AG04450 (cell line): Measurements from ENCODE around the gene TSPAN15. TPM values are rescaled to one million over a fixed set of nuclear protein-coding genes. Genes with fewer than 3 reads are reported as not detected.

Experiments used
- CTCF ChIA-PET: fragments of 300-600, 350-600 bp; formaldehyde crosslinking; extraction: SDS; loops from one replicate; lab custom pipeline; 2022; ENCODE audit warnings: antibody characterized with exemption, inconsistent platforms; lab: Charles Lee
- POLR2A ChIA-PET: fragments of 350-600 bp; formaldehyde crosslinking; extraction: SDS; loops from one replicate; lab custom pipeline; 2021; ENCODE audit warnings: antibody characterized with exemption, inconsistent platforms; lab: Yijun Ruan, JAX
- DNase-seq: peaks from one replicate; pipeline ENCODE4 v3.0.0-alpha.2; 2011; ENCODE audit warnings: low read depth, low spot score
- H3K27ac ChIP-seq: one replicate; pipeline ENCODE4 v1.5.1; 2012; ENCODE audit warnings: low read depth, low read length, control low read depth
- H3K27me3 ChIP-seq: one replicate; pipeline ENCODE4 v1.6.0; 2012; ENCODE audit warnings: low read length; ENCODE audit not compliant: control insufficient read depth, insufficient read depth
- H3K4me3 ChIP-seq: 2 replicates; pipeline ENCODE4 v1.5.1; 2011; ENCODE audit warnings: mild to moderate bottlenecking, low read depth, low read length, control low read depth
- H3K9me3 ChIP-seq: 2 replicates; pipeline ENCODE4 v1.5.1; 2012; ENCODE audit warnings: low read length; ENCODE audit not compliant: control insufficient read depth, insufficient read depth
- polyA plus RNA-seq: library from polyadenylated mRNA; depleted of rRNA; stranded (reverse); fragments of >200 nt; gene quantifications from 2 replicates; pipeline ENCODE4 v1.2.3, GENCODE V29; 2011
- TF ChIP-seq, protein P1 (sequence below): IDR thresholded peaks from 2 replicates; pipeline ENCODE4 v1.5.1; 2011; ENCODE audit warnings: low read depth, low read length, control low read depth, inconsistent platforms

TSPAN15 gene
- polyA plus RNA-seq, 1 experiment, result 0.38 TPM

GRCh38 chr10:69508738-69509340 lies 57.6 kb downstream of the TSPAN15 start:
- H3K4me3 ChIP-seq, result no peak overlapping the region
- H3K27ac ChIP-seq, result no peak overlapping the region
- DNase-seq, result no peak
- CTCF ChIA-PET, result interaction anchor here (0.6 to 1.5 kb wide), 4 partner anchors 86 to 273 kb away, joined by 3 to 6 read pairs (median 4); no protein-coding TSS in a partner anchor
- TF ChIP-seq, protein P1, sequence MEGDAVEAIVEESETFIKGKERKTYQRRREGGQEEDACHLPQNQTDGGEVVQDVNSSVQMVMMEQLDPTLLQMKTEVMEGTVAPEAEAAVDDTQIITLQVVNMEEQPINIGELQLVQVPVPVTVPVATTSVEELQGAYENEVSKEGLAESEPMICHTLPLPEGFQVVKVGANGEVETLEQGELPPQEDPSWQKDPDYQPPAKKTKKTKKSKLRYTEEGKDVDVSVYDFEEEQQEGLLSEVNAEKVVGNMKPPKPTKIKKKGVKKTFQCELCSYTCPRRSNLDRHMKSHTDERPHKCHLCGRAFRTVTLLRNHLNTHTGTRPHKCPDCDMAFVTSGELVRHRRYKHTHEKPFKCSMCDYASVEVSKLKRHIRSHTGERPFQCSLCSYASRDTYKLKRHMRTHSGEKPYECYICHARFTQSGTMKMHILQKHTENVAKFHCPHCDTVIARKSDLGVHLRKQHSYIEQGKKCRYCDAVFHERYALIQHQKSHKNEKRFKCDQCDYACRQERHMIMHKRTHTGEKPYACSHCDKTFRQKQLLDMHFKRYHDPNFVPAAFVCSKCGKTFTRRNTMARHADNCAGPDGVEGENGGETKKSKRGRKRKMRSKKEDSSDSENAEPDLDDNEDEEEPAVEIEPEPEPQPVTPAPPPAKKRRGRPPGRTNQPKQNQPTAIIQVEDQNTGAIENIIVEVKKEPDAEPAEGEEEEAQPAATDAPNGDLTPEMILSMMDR, result no peak
- POLR2A ChIA-PET, result no interaction called here
- H3K27me3 ChIP-seq, result peaks cover 25% of the 10 kb centered on the region
- no peaks in the 10 kb centered on the region for H3K9me3 ChIP-seq

GRCh38 chr10:69512901-69513300 lies 61.6 kb downstream of the TSPAN15 start:
- CTCF ChIA-PET, result interaction anchor here (0.6 kb wide), 1 partner anchor 219 kb away, joined by 3 read pairs; no protein-coding TSS in a partner anchor
- no peak overlapping the region for H3K27ac ChIP-seq
- H3K4me3 ChIP-seq, result no peak overlapping the region
- H3K27me3 ChIP-seq, result peaks cover 12% of the 10 kb centered on the region
- POLR2A ChIA-PET, result no interaction called here
- no peak for DNase-seq
- TF ChIP-seq, protein P1, result no peak
- H3K9me3 ChIP-seq, result no peaks in the 10 kb centered on the region; the same call in 1 of the 2 replicates

GRCh38 chr10:69513617-69514016 lies 62.4 kb downstream of the TSPAN15 start:
- no peak for DNase-seq
- Histone ChIP-seq H3K27ac (no peak overlapping the region), H3K9me3 (no peaks in the 10 kb centered on the region; the same call in 1 of the 2 replicates), H3K27me3 (peaks cover 14% of the 10 kb centered on the region), H3K4me3 (no peak overlapping the region)
- ChIA-PET POLR2A (no interaction called here), CTCF (interaction anchor here (1.9 to 4.9 kb wide), 2 partner anchors 14 to 125 kb away, joined by 9 to 138 read pairs; no protein-coding TSS in a partner anchor)
- TF ChIP-seq, protein P1, result no peak

DNA sequence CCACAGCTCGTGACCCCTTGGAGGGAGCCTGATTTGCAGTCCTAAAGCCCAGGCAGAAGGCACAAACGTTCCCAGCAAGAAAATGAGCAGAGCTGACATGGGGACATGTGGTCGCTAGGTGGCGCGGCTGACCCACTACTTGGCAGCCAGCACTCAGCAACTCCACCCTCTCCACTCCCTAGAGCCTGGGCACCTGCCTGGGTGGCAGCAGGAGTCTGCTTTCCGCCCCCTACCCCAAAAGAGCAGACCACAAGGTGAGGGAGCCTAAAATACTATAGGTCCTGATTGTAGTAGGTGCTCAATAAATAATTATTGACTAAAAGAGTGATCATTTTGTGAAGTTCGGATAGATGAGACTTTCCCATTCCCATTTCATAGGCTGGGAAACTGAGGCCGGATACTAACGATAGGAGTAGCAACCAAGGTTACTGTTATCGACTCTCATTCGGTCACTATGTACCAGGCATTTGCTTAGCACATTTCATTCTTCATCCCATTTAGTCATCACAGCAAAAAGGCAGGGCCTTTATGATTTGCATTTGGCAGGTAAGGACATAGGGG lies 64.5 kb downstream of the TSPAN15 start:
- Histone ChIP-seq H3K27ac (no peak overlapping the region), H3K27me3 (peaks cover 11% of the 10 kb centered on the region), H3K4me3 (no peak overlapping the region), H3K9me3 (no peaks in the 10 kb centered on the region; the same call in 1 of the 2 replicates)
- TF ChIP-seq, protein P1, result peak; percentile 88
- peak; percentile 15 for DNase-seq
- CTCF ChIA-PET, result interaction anchor here (0.6 to 4.9 kb wide), 18 partner anchors 9 to 399 kb away, joined by 3 to 138 read pairs (median 4); no protein-coding TSS in a partner anchor
- POLR2A ChIA-PET, result no interaction called here

DNA sequence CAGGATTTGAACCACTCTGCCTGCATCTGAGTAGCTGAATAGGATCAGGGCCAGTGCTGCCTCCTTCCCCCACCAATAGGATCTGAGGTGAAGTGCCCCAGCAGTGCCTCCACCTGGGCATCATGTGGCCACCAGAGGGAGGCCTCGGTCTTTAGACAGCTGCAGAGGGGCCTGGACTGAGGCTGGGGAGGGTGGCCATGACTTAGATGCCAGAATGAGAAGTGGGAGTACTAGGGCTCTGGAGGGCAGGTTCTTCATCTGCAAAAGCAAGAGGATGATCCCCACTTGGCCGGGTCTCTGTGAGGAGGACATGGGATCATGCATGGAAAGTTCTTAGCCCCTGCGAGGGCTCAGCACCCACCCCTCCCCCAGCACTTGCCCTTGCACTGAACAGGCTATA lies 65.1 kb downstream of the TSPAN15 start:
- no peaks in the 10 kb centered on the region; the same call in 1 of the 2 replicates for H3K9me3 ChIP-seq
- TF ChIP-seq, protein P1, result peak; percentile 11; the same call in 1 of the 2 replicates
- peaks cover 11% of the 10 kb centered on the region for H3K27me3 ChIP-seq
- H3K4me3 ChIP-seq, result no peak overlapping the region
- no peak overlapping the region for H3K27ac ChIP-seq
- ChIA-PET POLR2A (no interaction called here), CTCF (interaction anchor here (0.6 to 4.9 kb wide), 7 partner anchors 29 to 135 kb away, joined by 3 to 138 read pairs (median 3); no protein-coding TSS in a partner anchor)
- no peak for DNase-seq
